Upper lobe of left lung (tissue), 4 donors: Measurements from ENCODE around the gene FPGS.

Experiments used
- EP300 ChIP-seq, 4 donors: sonication (generic); formaldehyde crosslinking; IDR thresholded peaks; one replicate each; pipeline ENCODE4 v1.5.1; 2017; ENCODE audit warnings: antibody characterized with exemption in 4 of 4, control low read depth in 2 of 4
- POLR2A ChIP-seq, 4 donors: fragments of 450-650 bp; IDR thresholded peaks; one replicate each; pipeline ENCODE4 v1.5.1; 2016 to 2017; ENCODE audit warnings: antibody characterized with exemption in 4 of 4, mild to moderate bottlenecking in 2 of 4
- POLR2AphosphoS5 ChIP-seq, 2 donors: sonication (generic); formaldehyde crosslinking; IDR thresholded peaks; one replicate each; pipeline ENCODE4 v1.5.1; 2017; ENCODE audit warnings: antibody characterized with exemption in 2 of 2
- TF ChIP-seq, protein P1 (sequence below), 6 experiments: fragments of 450-650 bp in 4 of 6; fragments of 200-600 bp in 2 of 6; sonication (generic) in 2 of 6; IDR thresholded peaks; one replicate each; pipeline ENCODE4 v1.5.1; 2016 to 2019; ENCODE audit warnings: antibody characterized with exemption in 6 of 6

DNA sequence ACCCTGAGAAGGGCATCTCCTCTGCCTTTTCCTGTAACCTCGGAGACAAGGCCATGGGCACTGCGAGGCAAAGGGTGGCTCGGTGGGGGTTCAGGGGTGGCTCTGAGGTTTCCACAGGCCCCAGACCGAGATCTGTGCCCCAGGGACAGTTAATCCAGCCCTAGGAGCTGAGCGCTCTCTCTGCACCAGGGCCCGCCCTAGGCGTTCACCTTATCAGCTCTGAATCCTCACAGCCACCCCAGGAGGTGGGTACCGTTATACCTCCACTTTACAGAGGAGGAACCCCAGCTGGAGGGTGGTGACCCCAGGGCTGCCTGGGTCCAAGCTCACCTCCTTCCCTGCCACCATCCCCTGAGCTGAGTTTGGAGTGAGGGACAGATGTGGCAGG, 54.0 kb downstream of the FPGS start:
- TF ChIP-seq, protein P1, sequence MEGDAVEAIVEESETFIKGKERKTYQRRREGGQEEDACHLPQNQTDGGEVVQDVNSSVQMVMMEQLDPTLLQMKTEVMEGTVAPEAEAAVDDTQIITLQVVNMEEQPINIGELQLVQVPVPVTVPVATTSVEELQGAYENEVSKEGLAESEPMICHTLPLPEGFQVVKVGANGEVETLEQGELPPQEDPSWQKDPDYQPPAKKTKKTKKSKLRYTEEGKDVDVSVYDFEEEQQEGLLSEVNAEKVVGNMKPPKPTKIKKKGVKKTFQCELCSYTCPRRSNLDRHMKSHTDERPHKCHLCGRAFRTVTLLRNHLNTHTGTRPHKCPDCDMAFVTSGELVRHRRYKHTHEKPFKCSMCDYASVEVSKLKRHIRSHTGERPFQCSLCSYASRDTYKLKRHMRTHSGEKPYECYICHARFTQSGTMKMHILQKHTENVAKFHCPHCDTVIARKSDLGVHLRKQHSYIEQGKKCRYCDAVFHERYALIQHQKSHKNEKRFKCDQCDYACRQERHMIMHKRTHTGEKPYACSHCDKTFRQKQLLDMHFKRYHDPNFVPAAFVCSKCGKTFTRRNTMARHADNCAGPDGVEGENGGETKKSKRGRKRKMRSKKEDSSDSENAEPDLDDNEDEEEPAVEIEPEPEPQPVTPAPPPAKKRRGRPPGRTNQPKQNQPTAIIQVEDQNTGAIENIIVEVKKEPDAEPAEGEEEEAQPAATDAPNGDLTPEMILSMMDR (IDR thresholded peaks at IDR 0.05), result no peak
- TF ChIP-seq POLR2A (IDR thresholded peaks at IDR 0.05) (no peak), EP300 (IDR thresholded peaks at IDR 0.05) (no peak), POLR2AphosphoS5 (IDR thresholded peaks at IDR 0.05) (no peak)
